ENCODE results near the gene ABHD8. TPM values are rescaled to one million over a fixed set of nuclear protein-coding genes. Genes with fewer than 3 reads are reported as not detected.

Gene ABHD8
- total and polyA plus RNA-seq, 3 experiments from 2014 or later, result 5.2 to 8.3 (median 6.0) TPM

DNA sequence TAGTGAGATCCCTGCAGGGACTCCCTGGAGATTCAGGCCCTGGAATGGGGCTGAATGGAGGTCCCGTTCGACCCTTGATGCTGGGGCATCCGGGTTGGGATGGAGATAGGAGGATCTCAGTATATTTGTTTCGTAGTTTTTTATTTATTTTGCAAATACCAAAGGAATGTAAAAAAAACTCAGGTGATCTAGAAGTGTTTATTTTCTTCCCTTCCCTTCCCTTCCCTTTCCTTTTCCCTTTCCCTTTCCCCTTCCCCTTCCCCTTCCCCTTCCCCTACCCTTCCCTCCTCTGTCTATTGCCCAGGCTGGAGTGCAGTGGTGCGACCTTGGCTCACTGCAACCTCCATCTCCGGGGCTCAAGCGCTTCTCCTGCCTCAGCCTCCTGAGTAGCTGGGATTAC, 38.6 kb upstream of the ABHD8 start:
- no peaks in the 10 kb centered on the region for H3K27me3 ChIP-seq (ENCODE audit: insufficient read depth, low read length, poor library complexity, severe bottlenecking)
- no peak for DNase-seq
- peaks cover 11 to 27% (median 16%) of the 10 kb centered on the region in 3 donors for H3K4me1 Mint-ChIP-seq
- H3K27ac ChIP-seq (ENCODE audit: low read depth, low read length), result no peak overlapping the region
- H3K4me1 ChIP-seq (ENCODE audit: insufficient read depth, low read length), result peaks cover 8% of the 10 kb centered on the region
- H3K27me3 Mint-ChIP-seq, result peaks cover 0 to under 1% of the 10 kb centered on the region in 2 donors
- CTCF ChIA-PET, result no interaction called here
- POLR2A ChIA-PET, result interaction anchor here (0.6 kb wide), 2 partner anchors 10 to 1889 kb away, joined by 3 to 8 read pairs; no protein-coding TSS in a partner anchor
- H3K4me3 Mint-ChIP-seq, result no peak overlapping the region
- H3K27ac Mint-ChIP-seq, result peak overlapping the region in 1 of 8 donors; percentile 6
- H3K9me3 Mint-ChIP-seq, result no peaks in the 10 kb centered on the region
- no peaks in the 10 kb centered on the region for H3K9me3 ChIP-seq (ENCODE audit: low read length)
- peaks cover 0 to 19% (median 0%) of the 10 kb centered on the region in 3 donors for H3K36me3 Mint-ChIP-seq
- no peak overlapping the region for H3K4me3 ChIP-seq (ENCODE audit: low read length)
- no peaks in the 10 kb centered on the region for H3K36me3 ChIP-seq (ENCODE audit: insufficient read depth, low read length)

DNA sequence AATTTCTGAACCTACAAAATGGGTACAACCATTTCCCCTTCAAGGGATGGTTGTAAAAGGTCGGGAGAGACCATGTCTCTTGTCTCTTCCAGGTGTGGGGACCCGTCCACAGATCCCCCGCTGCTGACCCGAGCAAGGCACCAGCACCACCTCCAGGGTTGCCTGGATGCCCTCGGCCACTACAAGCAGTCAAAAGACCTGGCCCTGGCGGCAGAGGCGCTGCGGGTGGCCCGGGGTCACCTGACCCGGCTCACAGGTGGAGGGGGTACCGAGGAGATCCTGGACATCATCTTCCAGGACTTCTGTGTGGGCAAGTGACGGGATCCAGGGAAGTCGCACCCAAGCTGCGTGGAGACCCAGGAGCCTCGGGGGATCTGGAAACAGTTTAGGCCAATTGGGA, 38.2 kb upstream of the ABHD8 start:
- H3K27ac Mint-ChIP-seq, result peak overlapping the region in 1 of 8 donors; percentile 6
- ChIA-PET CTCF (interaction anchor here (0.5 kb wide), 1 partner anchor 38 kb away, joined by 3 read pairs; no protein-coding TSS in a partner anchor), POLR2A (no interaction called here)
- H3K4me3 ChIP-seq (ENCODE audit: low read length), result no peak overlapping the region
- H3K36me3 ChIP-seq (ENCODE audit: insufficient read depth, low read length), result no peaks in the 10 kb centered on the region
- H3K4me3 Mint-ChIP-seq, result peak overlapping the region in 1 of 7 donors; percentile 54
- H3K4me1 Mint-ChIP-seq, result peaks cover 15 to 31% (median 20%) of the 10 kb centered on the region in 3 donors
- H3K36me3 Mint-ChIP-seq, result peaks cover 0 to 21% (median 0%) of the 10 kb centered on the region in 3 donors
- H3K4me1 ChIP-seq (ENCODE audit: insufficient read depth, low read length), result peaks cover 8% of the 10 kb centered on the region
- H3K9me3 Mint-ChIP-seq, result no peaks in the 10 kb centered on the region
- H3K9me3 ChIP-seq (ENCODE audit: low read length), result no peaks in the 10 kb centered on the region
- no peak overlapping the region for H3K27ac ChIP-seq (ENCODE audit: low read depth, low read length)
- no peaks in the 10 kb centered on the region for H3K27me3 ChIP-seq (ENCODE audit: insufficient read depth, low read length, poor library complexity, severe bottlenecking)
- no peak for DNase-seq
- H3K27me3 Mint-ChIP-seq, result no peaks in the 10 kb centered on the region

DNA sequence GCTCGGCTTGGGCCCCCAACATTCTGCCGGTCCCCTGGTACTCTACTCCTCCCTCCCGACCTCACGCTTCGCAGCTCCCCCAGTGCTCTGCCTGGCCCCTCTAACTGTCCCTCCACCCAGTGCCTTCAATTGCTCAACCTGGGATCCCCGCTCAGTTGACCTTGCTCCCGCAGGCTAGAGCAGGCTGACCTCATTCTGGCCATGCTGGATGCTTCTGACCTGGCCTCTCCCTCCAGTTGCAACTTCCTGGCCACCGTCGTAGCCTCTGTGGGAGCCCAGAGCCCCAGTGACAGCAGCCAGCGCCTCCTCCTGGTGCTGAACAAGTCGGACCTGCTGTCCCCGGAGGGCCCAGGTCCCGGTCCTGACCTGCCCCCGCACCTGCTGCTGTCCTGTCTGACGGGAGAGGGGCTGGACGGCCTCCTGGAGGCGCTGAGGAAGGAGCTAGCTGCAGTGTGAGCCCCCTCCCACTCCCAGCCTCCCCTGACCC, 37.7 kb upstream of the ABHD8 start:
- Histone ChIP-seq H3K27ac (ENCODE audit: low read depth, low read length) (no peak overlapping the region), H3K4me3 (ENCODE audit: low read length) (no peak overlapping the region), H3K4me1 (ENCODE audit: insufficient read depth, low read length) (peaks cover 8% of the 10 kb centered on the region), H3K36me3 (ENCODE audit: insufficient read depth, low read length) (no peaks in the 10 kb centered on the region), H3K27me3 (ENCODE audit: insufficient read depth, low read length, poor library complexity, severe bottlenecking) (no peaks in the 10 kb centered on the region), H3K9me3 (ENCODE audit: low read length) (no peaks in the 10 kb centered on the region)
- Mint-ChIP-seq H3K4me1 (peaks cover 12 to 29% (median 16%) of the 10 kb centered on the region in 3 donors), H3K9me3 (no peaks in the 10 kb centered on the region), H3K36me3 (peaks cover 0 to 21% (median 0%) of the 10 kb centered on the region in 3 donors), H3K4me3 (peak overlapping the region in 1 of 7 donors; percentile 54), H3K27ac (no peak overlapping the region), H3K27me3 (no peaks in the 10 kb centered on the region)
- ChIA-PET POLR2A (no interaction called here), CTCF (interaction anchor here (0.5 kb wide), 1 partner anchor 39 kb away, joined by 3 read pairs; no protein-coding TSS in a partner anchor)
- no peak for DNase-seq

DNA sequence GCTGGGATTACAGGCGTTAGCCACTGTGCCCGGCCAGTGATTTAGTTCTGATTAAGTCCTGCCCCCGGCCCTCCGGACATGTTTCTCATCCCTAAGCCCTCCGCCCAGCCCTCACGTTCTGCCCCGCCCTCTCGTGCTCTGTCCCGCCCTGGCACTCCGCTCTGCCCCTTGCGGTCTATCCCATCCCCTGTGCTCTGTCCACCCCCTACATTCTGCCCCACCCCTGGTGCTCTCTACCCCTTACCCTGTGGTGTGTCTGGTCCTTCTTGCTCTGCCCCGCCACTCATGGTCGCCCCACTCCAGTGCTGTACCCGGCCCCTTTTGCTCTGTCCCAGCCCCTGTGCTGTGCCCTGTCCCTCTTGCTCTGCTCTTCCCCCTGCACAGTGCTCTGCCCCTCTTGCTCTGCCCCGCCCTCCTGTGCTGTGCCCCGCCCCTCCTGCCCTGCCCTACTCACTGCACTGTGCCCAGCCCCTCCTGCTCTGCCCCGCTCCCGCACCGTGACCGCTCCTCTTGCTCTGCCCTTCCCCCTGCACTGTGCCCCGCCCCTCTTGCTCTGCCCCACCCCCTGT, 37.2 kb upstream of the ABHD8 start:
- no peak overlapping the region for H3K27ac ChIP-seq (ENCODE audit: low read depth, low read length)
- Mint-ChIP-seq H3K27ac (no peak overlapping the region), H3K36me3 (peaks cover 0 to 21% (median 0%) of the 10 kb centered on the region in 3 donors), H3K4me3 (no peak overlapping the region), H3K27me3 (no peaks in the 10 kb centered on the region), H3K9me3 (no peaks in the 10 kb centered on the region), H3K4me1 (peaks cover 12 to 32% (median 19%) of the 10 kb centered on the region in 3 donors)
- DNase-seq, result no peak
- no peak overlapping the region for H3K4me3 ChIP-seq (ENCODE audit: low read length)
- H3K27me3 ChIP-seq (ENCODE audit: insufficient read depth, low read length, poor library complexity, severe bottlenecking), result no peaks in the 10 kb centered on the region
- POLR2A ChIA-PET, result no interaction called here
- peaks cover 12% of the 10 kb centered on the region for H3K4me1 ChIP-seq (ENCODE audit: insufficient read depth, low read length)
- H3K36me3 ChIP-seq (ENCODE audit: insufficient read depth, low read length), result no peaks in the 10 kb centered on the region
- H3K9me3 ChIP-seq (ENCODE audit: low read length), result no peaks in the 10 kb centered on the region
- CTCF ChIA-PET, result no interaction called here

DNA sequence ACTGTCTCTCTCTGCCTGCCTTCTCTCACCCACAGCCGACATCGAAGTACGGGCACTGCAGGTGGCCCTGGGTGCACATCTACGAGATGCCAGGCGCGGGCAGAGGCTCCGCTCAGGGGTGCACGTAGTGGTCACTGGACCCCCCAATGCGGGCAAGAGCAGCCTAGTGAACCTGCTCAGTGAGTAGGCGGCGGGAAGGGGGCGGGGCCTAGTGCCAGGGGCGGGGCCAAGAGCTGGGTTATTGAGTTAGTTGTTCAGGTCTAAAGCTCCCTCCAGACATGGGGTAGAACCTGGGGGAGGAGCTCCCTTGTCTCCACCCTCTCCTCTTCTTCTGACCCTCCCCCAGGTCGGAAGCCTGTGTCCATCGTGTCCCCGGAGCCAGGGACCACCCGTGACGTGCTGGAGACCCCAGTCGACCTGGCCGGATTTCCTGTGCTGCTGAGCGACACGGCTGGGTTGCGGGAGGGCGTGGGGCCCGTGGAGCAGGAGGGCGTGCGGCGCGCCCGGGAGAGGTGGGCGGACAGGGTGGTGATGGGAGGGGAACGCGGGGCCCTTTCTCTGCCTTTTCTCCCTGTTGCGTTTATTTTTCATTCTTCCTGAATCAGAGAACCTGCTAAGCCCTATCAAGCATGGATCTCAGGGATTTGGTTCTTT, 36.0 kb upstream of the ABHD8 start:
- Histone ChIP-seq H3K4me1 (ENCODE audit: insufficient read depth, low read length) (peaks cover 18% of the 10 kb centered on the region), H3K4me3 (ENCODE audit: low read length) (no peak overlapping the region), H3K27me3 (ENCODE audit: insufficient read depth, low read length, poor library complexity, severe bottlenecking) (no peaks in the 10 kb centered on the region), H3K36me3 (ENCODE audit: insufficient read depth, low read length) (no peaks in the 10 kb centered on the region), H3K9me3 (ENCODE audit: low read length) (no peaks in the 10 kb centered on the region), H3K27ac (ENCODE audit: low read depth, low read length) (no peak overlapping the region)
- no peaks in the 10 kb centered on the region for H3K27me3 Mint-ChIP-seq
- POLR2A ChIA-PET, result no interaction called here
- H3K36me3 Mint-ChIP-seq, result peaks cover 0 to 21% (median 0%) of the 10 kb centered on the region in 3 donors
- peaks cover 19 to 41% (median 27%) of the 10 kb centered on the region in 3 donors for H3K4me1 Mint-ChIP-seq
- peak overlapping the region; percentile 68 to 94 (median 87) for H3K4me3 Mint-ChIP-seq
- no peak for DNase-seq
- no peaks in the 10 kb centered on the region for H3K9me3 Mint-ChIP-seq
- no peak overlapping the region for H3K27ac Mint-ChIP-seq
- CTCF ChIA-PET, result no interaction called here

DNA sequence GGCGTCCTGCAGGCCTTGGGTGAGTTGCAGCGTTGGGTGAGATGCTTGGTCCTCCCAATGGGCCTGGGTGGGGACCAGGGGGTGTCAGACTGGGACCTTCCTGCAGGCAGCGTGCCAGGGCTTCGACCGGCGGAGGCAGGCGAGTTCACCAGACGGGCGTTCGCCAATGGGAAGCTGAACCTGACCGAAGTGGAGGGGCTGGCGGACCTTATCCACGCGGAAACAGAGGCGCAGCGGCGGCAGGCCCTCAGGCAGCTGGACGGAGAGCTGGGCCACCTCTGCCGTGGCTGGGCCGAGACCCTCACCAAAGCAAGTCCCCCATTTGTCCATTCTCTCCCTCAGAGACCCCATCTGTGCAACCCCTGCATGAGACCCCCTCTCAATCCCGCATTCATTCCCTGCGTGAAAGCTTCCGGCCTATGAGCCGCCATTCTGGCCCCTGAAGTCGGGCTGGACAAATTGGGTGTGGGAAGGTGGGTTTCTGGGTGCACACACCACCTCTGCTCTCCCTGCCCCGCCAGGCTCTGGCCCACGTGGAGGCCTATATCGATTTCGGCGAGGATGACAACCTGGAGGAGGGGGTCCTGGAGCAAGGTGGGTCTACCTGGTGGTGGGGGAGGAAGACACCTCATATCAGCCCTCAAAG, 35.3 kb upstream of the ABHD8 start:
- Mint-ChIP-seq H3K27me3 (no peaks in the 10 kb centered on the region), H3K36me3 (peaks cover 0 to 23% (median 0%) of the 10 kb centered on the region in 3 donors), H3K27ac (peak overlapping the region in 2 of 8 donors; percentile 24 to 96), H3K4me3 (peak overlapping the region; percentile 83 to 94 (median 90)), H3K4me1 (peaks cover 23 to 46% (median 33%) of the 10 kb centered on the region in 3 donors), H3K9me3 (no peaks in the 10 kb centered on the region)
- Histone ChIP-seq H3K4me1 (ENCODE audit: insufficient read depth, low read length) (peaks cover 23% of the 10 kb centered on the region), H3K36me3 (ENCODE audit: insufficient read depth, low read length) (no peaks in the 10 kb centered on the region), H3K4me3 (ENCODE audit: low read length) (peak overlapping the region; percentile 94), H3K27me3 (ENCODE audit: insufficient read depth, low read length, poor library complexity, severe bottlenecking) (no peaks in the 10 kb centered on the region), H3K9me3 (ENCODE audit: low read length) (no peaks in the 10 kb centered on the region), H3K27ac (ENCODE audit: low read depth, low read length) (peak overlapping the region; percentile 91)
- CTCF ChIA-PET, result no interaction called here
- DNase-seq, result no peak
- POLR2A ChIA-PET, result no interaction called here

DNA sequence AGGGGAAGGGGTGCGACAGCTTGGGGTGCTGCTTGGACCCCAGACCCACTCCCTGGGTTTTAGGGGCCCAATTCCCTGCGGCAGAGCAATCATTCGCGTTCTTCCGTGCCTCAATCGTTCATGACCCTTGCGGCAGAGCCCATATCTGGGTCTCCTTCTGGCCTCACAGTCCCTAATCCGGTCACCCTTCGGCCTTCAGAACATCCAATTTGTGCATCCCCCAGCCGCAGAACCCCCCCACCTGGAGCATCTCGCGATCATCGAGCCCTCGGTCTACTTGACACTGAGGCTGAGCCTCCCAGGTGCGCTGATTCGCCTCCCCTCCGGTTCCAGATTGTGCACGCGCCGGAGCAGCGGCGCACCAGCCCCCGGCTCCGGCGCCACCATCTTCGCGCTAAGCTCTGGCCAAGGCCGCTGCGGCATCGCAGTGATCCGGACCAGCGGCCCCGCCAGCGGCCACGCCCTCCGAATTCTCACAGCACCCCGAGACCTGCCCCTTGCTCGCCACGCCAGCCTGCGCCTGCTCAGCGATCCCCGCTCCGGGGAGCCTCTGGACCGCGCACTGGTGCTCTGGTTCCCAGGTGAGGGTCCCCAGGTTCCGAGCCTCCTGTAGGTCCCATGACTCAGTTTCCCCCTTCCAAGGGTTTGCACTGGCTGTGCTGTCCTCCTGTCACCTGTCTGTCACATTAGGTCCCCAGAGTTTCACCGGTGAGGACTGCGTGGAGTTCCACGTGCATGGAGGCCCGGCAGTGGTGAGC, 34.6 kb upstream of the ABHD8 start:
- CTCF ChIA-PET, result no interaction called here

More for the DNA sequence above, 34.6 kb upstream of the ABHD8 start:
- Mint-ChIP-seq H3K4me3 (peak overlapping the region; percentile 83 to 94 (median 90)), H3K9me3 (no peaks in the 10 kb centered on the region), H3K36me3 (peaks cover 0 to 23% (median under 1%) of the 10 kb centered on the region in 3 donors), H3K4me1 (peaks cover 23 to 50% (median 33%) of the 10 kb centered on the region in 3 donors), H3K27ac (peak overlapping the region; percentile 84 to 99 (median 92)), H3K27me3 (no peaks in the 10 kb centered on the region)
- no peaks in the 10 kb centered on the region for H3K27me3 ChIP-seq (ENCODE audit: insufficient read depth, low read length, poor library complexity, severe bottlenecking)
- peak in 3 of 5 donors; percentile 6 to 57 (median 27) for DNase-seq
- peak overlapping the region; percentile 91 for H3K27ac ChIP-seq (ENCODE audit: low read depth, low read length)
- H3K4me3 ChIP-seq (ENCODE audit: low read length), result peak overlapping the region; percentile 94
- H3K36me3 ChIP-seq (ENCODE audit: insufficient read depth, low read length), result no peaks in the 10 kb centered on the region
- H3K4me1 ChIP-seq (ENCODE audit: insufficient read depth, low read length), result peaks cover 24% of the 10 kb centered on the region
- no peaks in the 10 kb centered on the region for H3K9me3 ChIP-seq (ENCODE audit: low read length)
- POLR2A ChIA-PET, result no interaction called here

Measured in CD8-positive, alpha-beta memory T cell (primary cell).